Activated naive CD8-positive, alpha-beta T cell treated with anti-CD3 and anti-CD28 coated beads, Interleukin-2, amount 50 U/mL, for 24 hours (primary cell): ENCODE results near the gene ZNF326.

Source experiments
- ATAC-seq: fragments of 150-1000 bp; cut with Tn5 transposase; one replicate; pipeline ENCODE4 v1.10.0; 2021
- DNase-seq: peaks from one replicate; pipeline ENCODE4 v3.0.0; 2021
- H3K27ac Mint-ChIP-seq: one replicate; pipeline ENCODE4 v1.8.0; 2021; ENCODE audit warnings: mild to moderate bottlenecking, mixed read lengths
- H3K27me3 Mint-ChIP-seq: one replicate; pipeline ENCODE4 v1.8.0; 2021; ENCODE audit warnings: mixed read lengths
- H3K36me3 Mint-ChIP-seq: one replicate; pipeline ENCODE4 v1.8.0; 2021; ENCODE audit warnings: low read depth, mixed read lengths
- H3K4me1 Mint-ChIP-seq: one replicate; pipeline ENCODE4 v1.8.0; 2021; ENCODE audit warnings: mixed read lengths
- H3K4me3 Mint-ChIP-seq: one replicate; pipeline ENCODE4 v1.8.0; 2021; ENCODE audit warnings: mild to moderate bottlenecking, moderate library complexity, mixed read lengths
- H3K9me3 Mint-ChIP-seq: one replicate; pipeline ENCODE4 v1.8.0; 2021; ENCODE audit warnings: mixed read lengths

The ZNF326 gene

DNA sequence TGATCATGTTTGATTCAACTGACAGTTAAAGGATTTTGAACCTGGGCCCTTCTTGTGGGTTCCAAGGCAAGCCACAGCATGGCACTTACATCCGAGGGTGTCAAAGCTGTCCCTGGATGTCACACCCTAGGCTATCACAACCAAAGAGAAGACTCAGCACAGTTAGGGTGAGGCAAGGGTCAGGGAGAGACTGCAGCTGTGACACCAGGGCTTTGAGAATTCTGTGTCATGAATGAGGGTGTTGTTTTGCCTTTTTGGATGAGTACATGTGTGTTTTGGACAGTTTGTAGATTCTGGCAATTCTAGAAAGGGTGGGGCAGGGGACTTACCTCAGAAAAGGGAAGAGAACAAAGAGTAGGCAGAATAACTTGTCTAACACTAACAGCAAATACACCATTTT is 37.8 kb upstream of the ZNF326 start:
- DNase-seq, result peak; percentile 4
- Mint-ChIP-seq H3K9me3 (no peaks in the 10 kb centered on the region), H3K27me3 (no peaks in the 10 kb centered on the region), H3K4me3 (no peak overlapping the region), H3K36me3 (no peaks in the 10 kb centered on the region), H3K4me1 (peaks cover 34% of the 10 kb centered on the region), H3K27ac (no peak overlapping the region)
- ATAC-seq, result peak; percentile 63

DNA sequence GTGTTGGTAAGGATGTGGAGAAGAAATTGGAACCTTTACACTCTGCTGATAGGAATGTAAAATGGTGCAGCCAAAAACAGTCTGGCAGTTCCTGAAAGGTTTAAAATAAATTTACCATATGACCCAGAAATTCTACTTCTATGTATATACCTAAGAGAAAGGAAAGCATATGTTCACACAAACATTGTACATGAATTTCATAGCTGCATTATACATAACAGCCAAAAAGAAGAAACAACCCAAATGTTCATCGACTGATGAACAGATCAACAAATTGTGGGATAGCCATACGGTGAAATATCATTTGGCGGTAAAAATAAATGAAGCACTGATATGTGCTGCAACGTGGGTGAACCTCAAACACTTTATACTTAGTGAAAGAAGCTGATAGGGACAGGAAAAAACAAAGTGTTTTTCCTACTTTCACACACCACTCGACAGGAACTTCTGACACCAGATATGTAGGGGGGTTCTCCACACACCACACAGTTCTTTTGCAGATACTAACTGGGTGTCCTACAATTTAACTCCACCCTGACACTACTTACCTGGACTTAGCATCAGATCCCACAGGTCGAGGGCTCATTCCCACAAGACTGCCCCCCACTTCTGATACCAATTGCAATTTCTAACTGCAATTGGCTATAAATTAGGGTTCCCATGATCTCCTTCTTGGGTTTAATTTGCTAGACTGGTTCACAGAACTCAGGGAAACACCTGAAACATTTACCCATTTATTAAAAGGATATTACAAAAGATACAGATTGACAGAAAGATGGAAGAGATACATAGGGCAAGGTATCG is 35.9 kb upstream of the ZNF326 start:
- DNase-seq (no peak), ATAC-seq (no peak)
- Mint-ChIP-seq H3K4me3 (no peak overlapping the region), H3K27me3 (no peaks in the 10 kb centered on the region), H3K9me3 (no peaks in the 10 kb centered on the region), H3K4me1 (peaks cover 29% of the 10 kb centered on the region), H3K36me3 (no peaks in the 10 kb centered on the region), H3K27ac (no peak overlapping the region)

DNA sequence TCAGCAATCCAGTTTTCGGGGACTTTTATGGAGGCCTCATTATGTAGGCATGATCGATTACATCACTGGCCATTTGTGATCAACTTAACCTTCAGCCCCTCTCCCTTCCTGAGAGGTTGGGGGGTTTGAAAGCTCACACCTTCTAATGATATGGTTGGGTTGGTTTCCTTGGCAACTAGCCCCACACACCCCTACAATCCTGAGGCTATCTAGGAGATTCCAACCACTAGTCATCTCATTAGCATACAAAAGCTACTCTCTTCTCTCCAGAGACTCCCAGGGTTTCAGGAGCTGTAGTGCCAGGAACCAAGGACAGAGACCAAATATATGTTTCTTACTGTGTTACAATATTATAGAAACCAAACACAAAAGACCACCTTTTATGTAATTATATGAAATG is 35.2 kb upstream of the ZNF326 start:
- Mint-ChIP-seq H3K27ac (no peak overlapping the region), H3K9me3 (no peaks in the 10 kb centered on the region), H3K4me1 (peaks cover 29% of the 10 kb centered on the region), H3K27me3 (no peaks in the 10 kb centered on the region), H3K4me3 (no peak overlapping the region), H3K36me3 (no peaks in the 10 kb centered on the region)
- ATAC-seq (no peak), DNase-seq (no peak)

DNA sequence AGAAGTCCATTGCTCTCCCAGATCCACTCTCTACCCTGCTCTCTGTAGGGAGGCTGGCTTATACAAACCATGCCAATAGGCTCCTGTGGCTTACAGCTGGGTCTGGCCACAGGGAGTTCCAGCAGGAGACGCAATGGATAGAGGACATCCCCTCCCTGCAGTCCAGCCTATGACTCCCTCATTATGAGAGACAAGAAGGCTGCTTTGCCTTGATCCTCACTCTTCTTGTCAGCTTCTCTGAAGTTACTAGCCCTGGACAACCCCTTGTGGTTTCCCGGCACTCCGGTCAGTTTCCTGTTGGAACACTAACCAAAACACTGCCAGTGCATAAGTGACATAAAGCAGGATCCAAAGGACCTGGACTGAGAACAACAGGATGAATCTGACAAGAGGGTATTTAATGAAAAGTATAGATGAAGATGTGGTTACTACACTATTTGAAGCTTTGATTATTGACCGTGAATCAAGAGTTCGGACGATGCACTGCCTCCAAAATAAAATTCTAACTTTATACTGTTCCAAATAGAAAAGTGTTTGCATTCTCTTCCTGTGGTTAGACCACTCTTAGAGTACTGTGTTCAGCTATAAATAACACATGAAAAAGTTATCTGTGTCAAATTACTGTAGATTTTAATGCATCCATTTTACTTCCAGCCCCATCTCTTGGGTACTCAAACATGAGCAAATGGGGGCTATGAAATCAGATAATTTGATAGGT is 32.7 kb upstream of the ZNF326 start:
- Mint-ChIP-seq H3K27ac (no peak overlapping the region), H3K36me3 (no peaks in the 10 kb centered on the region), H3K27me3 (no peaks in the 10 kb centered on the region), H3K4me3 (no peak overlapping the region), H3K4me1 (peaks cover 31% of the 10 kb centered on the region), H3K9me3 (no peaks in the 10 kb centered on the region)
- ATAC-seq, result no peak
- DNase-seq, result no peak

DNA sequence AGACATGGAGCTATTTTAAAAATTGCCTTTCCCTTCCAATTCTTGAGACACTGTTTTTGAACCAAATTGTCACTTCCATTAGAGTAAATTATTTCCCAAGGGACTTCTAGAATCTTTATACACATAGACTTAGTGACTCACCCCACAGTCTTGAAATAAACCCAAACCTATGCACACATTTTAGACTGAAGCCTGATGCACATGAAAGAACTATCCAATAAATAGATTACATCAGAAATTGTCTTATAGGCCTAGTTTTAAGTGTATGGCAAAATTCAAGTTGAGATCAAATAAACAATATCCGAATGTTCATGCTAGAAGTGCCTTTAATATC is 32.2 kb upstream of the ZNF326 start:
- Mint-ChIP-seq H3K9me3 (no peaks in the 10 kb centered on the region), H3K4me3 (no peak overlapping the region), H3K27me3 (no peaks in the 10 kb centered on the region), H3K36me3 (no peaks in the 10 kb centered on the region), H3K27ac (no peak overlapping the region), H3K4me1 (peaks cover 26% of the 10 kb centered on the region)
- no peak for ATAC-seq
- DNase-seq, result no peak

DNA sequence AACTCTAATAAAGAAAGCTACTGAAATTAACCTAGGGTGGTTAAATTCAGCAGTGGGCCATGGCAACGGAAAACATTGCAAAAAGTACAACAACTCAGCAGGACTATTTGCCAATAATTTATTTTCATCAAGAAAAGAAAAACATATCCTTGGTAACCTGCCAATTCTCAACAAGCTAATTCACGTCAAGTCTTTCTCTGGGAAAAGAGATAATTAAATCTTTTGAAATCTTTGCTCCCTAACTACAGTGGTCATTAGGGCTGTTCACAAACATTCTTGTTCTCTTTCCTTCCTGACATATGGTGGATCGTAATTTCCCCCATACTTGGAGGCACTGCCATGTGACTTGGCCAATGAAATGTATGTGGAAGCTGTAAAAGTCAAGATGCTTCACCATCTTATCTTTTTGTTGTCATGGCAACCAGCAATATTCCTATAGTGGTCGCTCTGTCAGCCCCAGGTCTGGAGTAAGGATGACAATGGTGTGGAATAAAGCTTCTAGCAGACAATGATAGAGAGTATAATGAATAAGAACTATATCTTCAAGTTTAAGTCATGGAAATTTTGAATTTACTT is 29.6 kb upstream of the ZNF326 start:
- DNase-seq (no peak), ATAC-seq (no peak)
- Mint-ChIP-seq H3K27ac (no peak overlapping the region), H3K4me3 (no peak overlapping the region), H3K27me3 (no peaks in the 10 kb centered on the region), H3K36me3 (no peaks in the 10 kb centered on the region), H3K4me1 (peaks cover 17% of the 10 kb centered on the region), H3K9me3 (no peaks in the 10 kb centered on the region)

DNA sequence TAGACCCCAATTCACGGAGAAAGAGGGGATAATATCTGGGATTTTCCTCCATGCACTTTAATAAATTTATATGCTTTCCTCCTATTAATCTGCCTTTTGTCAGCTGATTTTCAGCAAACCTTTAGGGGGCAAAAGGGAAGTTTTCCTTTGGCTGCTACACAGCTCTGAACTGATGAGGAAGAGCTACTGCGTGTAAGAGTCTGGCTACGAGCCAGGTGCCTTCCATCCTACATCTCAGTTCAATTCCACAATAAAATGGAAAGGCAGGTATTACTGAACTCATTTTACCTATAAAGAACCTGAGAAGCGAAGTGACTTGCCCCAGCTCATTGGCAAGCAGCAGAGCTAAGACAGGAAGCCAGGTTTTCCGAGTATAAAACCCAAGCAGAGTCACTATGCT is 28.3 kb upstream of the ZNF326 start:
- no peak overlapping the region for H3K4me3 Mint-ChIP-seq

DNA sequence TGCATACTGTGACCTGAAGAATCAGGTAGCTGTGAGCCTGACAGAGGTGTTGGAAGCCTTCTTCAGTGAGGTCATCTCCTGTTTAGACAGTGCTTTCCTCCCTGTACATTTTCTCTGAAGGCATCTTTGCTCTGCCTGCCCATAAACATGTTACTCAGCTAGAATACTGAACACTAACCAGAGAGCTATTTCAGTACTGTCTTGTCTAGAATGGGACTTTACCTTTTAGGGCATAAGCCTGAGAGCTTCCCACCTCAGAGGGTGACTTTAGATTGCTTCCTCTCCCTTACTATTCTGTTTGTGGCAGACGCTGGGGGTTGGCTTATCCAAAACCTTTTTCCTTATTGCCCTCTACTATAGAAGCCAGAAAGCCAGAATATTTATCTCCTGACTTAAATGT is 23.3 kb upstream of the ZNF326 start:
- Mint-ChIP-seq H3K36me3 (no peaks in the 10 kb centered on the region), H3K4me3 (no peak overlapping the region), H3K9me3 (no peaks in the 10 kb centered on the region), H3K4me1 (peaks cover 6% of the 10 kb centered on the region), H3K27me3 (no peaks in the 10 kb centered on the region), H3K27ac (no peak overlapping the region)
- DNase-seq (no peak), ATAC-seq (no peak)

More for the DNA sequence above, 28.3 kb upstream of the ZNF326 start:
- Mint-ChIP-seq H3K36me3 (no peaks in the 10 kb centered on the region), H3K9me3 (no peaks in the 10 kb centered on the region), H3K4me1 (peaks cover 17% of the 10 kb centered on the region), H3K27ac (no peak overlapping the region), H3K27me3 (no peaks in the 10 kb centered on the region)
- no peak for ATAC-seq
- DNase-seq, result no peak

DNA sequence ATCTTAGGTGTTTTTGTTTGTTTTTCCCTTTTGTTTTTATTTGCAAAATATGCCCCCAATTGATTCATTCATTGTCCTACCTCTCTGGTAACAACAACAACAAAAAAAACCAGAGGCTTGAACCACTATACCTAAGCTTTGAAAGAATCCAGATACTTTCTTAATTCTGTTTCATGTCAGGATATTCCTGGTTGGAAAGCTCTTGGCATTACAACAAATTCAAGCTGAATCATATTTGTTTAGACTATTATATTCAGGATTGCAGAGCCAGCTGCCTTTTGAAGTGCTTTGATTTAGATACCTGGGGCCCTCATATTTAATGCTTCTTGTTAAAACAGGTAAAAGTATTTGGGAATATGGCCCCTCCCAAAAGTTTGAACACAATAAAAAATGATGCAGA is 22.9 kb upstream of the ZNF326 start:
- H3K4me3 Mint-ChIP-seq, result no peak overlapping the region
- H3K27me3 Mint-ChIP-seq, result no peaks in the 10 kb centered on the region
- no peaks in the 10 kb centered on the region for H3K36me3 Mint-ChIP-seq
- H3K9me3 Mint-ChIP-seq, result no peaks in the 10 kb centered on the region
- H3K27ac Mint-ChIP-seq, result no peak overlapping the region
- H3K4me1 Mint-ChIP-seq, result peaks cover 2% of the 10 kb centered on the region
- ATAC-seq, result no peak
- no peak for DNase-seq

DNA sequence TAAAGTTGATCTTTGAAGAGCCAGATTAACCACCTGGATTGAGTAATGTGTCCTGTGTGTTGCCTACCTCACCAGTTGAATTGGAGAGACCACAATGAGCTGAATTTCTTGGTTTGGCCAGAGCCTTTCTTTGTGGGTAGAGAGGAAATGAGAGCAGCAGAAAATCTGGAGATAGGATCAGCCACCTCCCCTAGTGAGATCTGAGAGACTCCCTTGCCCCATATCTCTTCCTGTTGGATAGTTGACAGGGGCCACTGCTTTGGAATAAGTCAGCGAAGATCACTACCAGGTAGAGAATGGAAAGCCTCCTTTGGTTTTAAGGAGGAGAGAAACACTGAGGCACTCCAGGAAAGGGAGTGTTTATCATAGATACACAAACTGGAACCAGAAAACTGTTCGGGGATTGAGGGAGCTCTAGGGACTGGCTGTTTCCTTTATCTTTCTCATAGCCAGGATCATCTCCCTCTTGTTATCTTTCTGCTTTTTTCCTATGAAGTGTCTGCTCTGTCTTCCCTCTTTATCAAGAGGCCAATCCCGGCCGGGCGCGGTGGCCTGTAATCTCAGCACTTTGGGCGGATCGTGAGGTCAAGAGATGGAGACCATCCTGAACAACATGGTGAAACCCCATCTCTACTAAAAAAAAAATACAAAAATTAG is 21.3 kb upstream of the ZNF326 start:
- Mint-ChIP-seq H3K4me3 (no peak overlapping the region), H3K27me3 (no peaks in the 10 kb centered on the region), H3K4me1 (no peaks in the 10 kb centered on the region), H3K9me3 (no peaks in the 10 kb centered on the region), H3K27ac (no peak overlapping the region), H3K36me3 (no peaks in the 10 kb centered on the region)
- no peak for DNase-seq
- ATAC-seq, result no peak

DNA sequence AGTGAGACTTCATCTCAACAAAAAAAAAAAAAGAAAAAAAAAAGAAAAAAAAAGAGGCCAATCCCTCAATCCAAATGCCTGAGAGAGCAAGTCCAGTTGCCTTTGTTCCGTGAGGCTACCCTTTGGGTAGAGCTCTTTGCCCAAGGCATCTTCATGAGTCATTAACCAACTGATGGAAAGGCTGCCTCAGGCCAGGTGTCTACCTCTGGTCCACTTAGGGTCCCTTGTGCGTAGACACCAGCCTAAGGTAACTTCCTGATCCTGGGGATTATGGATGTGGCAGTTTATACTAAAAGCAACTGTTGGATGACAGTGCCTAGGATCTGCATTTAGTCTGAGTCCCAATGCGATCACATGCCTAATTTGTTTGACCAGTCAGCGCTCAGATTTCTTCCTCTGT is 20.7 kb upstream of the ZNF326 start:
- Mint-ChIP-seq H3K9me3 (no peaks in the 10 kb centered on the region), H3K4me3 (no peak overlapping the region), H3K27me3 (no peaks in the 10 kb centered on the region), H3K4me1 (no peaks in the 10 kb centered on the region), H3K27ac (no peak overlapping the region), H3K36me3 (no peaks in the 10 kb centered on the region)
- DNase-seq (no peak), ATAC-seq (no peak)

DNA sequence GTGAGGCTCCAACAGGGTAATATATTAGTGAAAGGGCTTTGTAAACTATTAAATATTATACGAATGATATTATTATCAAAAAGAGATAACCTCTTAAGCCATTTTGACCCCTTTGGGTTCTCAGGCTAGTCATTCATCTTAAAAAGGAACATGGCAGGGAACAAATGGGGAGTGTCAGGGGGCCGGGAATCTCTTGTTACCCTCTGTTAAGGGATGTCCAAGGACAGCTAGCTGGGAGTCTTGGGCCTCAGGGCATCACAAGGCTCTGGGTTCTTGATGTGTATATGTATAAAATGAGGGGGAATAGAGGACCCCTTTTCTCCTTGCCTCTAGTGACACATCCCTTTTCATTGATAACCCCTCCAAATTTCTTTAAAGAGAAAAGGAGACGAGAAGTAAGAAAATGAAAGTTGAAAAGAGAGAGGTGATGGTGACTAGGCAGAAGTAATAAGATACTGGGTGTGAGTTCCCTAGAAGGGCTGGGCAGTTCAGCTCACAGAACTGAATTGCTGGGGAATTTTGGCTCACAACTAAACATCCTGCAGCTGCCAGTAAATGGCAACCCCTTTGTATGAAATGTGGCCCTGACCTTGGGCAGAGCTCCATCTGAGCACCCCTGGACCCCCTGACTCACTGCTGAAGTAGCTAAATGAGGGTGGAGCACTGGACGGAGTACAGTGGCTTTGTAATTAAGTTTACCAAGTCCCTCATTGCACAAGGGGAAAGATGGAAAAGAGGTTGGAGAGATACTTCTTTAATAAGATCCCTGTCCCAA is 20.0 kb upstream of the ZNF326 start:
- no peaks in the 10 kb centered on the region for H3K27me3 Mint-ChIP-seq
- ATAC-seq (no peak), DNase-seq (no peak)
- no peak overlapping the region for H3K4me3 Mint-ChIP-seq
- H3K36me3 Mint-ChIP-seq, result no peaks in the 10 kb centered on the region
- H3K9me3 Mint-ChIP-seq, result no peaks in the 10 kb centered on the region
- no peak overlapping the region for H3K27ac Mint-ChIP-seq
- no peaks in the 10 kb centered on the region for H3K4me1 Mint-ChIP-seq

DNA sequence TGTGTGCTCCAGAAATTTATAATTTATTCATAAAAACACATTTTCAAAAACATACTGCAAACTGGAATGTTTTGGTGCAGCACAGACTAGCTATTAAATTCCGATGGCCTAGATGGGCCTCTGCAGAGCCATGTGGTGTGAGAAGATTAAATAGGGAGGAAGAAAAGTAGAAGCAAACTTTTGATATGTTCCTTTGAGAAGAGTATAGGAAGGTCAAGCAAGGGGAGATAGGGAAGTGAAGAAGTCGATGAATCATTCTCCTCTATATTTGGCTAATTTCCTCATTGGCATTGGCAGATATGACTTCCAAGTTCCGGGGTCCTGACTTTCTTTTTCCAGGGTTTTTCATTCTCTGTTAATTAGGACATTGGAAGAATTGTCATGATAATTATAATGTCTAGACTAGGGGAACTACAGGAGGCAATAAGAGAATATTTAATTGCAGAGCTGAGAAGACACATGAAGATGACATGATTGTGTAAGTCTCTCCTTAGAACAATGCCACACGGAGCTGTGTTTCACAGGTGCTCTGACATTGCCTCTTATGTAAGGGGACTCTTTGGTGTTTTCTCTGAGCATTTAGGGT is 19.3 kb upstream of the ZNF326 start:
- H3K4me1 Mint-ChIP-seq, result no peaks in the 10 kb centered on the region
- no peak overlapping the region for H3K27ac Mint-ChIP-seq
- H3K36me3 Mint-ChIP-seq, result no peaks in the 10 kb centered on the region
- no peaks in the 10 kb centered on the region for H3K9me3 Mint-ChIP-seq
- ATAC-seq (no peak), DNase-seq (no peak)
- no peak overlapping the region for H3K4me3 Mint-ChIP-seq
- no peaks in the 10 kb centered on the region for H3K27me3 Mint-ChIP-seq

DNA sequence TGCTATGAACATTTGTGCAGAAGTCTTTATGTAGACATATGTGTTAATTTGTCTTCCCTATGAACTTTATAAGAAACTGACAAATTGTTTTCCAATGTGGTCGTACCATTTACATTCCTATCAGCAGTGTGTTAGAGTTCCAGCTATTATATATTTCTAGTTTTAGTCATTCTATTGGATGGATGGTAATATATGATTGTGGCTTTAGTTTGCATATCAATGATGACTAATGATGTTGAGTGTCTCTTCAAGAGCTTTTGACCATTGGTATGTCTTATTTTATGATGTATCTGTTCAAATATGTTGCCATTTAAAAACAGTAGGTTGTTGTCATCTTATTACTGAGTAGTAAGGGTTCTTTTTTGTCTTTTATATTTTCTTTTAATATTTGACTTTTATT is 16.2 kb upstream of the ZNF326 start:
- H3K9me3 Mint-ChIP-seq, result no peaks in the 10 kb centered on the region
- no peak overlapping the region for H3K27ac Mint-ChIP-seq
- ATAC-seq (no peak), DNase-seq (no peak)
- H3K27me3 Mint-ChIP-seq, result peaks cover 3% of the 10 kb centered on the region
- no peaks in the 10 kb centered on the region for H3K36me3 Mint-ChIP-seq
- no peak overlapping the region for H3K4me3 Mint-ChIP-seq
- no peaks in the 10 kb centered on the region for H3K4me1 Mint-ChIP-seq
